Measurements from ENCODE around the gene PARVA. TPM values are rescaled to one million over a fixed set of nuclear protein-coding genes. Genes with fewer than 3 reads are reported as not detected.

PARVA gene
- total RNA-seq, 2 donors from 2014 or later: 32.0 to 33.7 TPM

DNA sequence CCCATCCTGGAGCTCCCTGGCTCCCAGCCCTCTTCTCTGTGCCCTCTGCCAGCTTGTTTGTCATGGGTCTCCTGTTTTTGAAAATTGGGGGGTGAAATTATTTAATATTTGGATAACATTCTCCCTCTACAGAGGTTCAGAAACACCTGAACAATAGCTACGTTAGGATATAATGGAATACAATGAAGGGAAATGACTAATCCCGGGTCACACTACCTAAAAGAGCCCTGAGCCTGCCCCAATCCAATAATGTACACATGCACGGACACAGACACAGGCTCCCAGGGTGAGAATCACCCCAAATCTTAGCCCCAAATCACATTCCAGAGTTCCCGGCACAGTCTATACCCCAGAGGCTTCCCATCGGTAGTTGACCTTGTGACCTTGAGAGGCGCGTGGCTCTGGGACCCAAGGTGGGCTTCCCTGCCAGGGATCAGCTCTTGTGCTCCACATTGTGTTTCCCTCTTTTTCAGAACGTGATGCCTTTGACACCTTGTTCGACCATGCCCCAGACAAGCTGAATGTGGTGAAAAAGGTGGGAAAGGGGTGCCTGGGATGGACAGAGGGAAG, 135.5 kb downstream of the PARVA start:
- Histone ChIP-seq H3K4me1 (no peaks in the 10 kb centered on the region), H3K27ac (no peak overlapping the region), H3K4me3 (no peak overlapping the region), H3K9me3 (no peaks in the 10 kb centered on the region), H3K36me3 (replicated peaks in 1 of 2; ENCODE audit: insufficient read depth in 1 of 2, low read depth in 2 of 2) (peaks cover 0 to 2% of the 10 kb centered on the region in 2 donors), H3K27me3 (no peaks in the 10 kb centered on the region)
- no peak for TF ChIP-seq POLR2A (IDR thresholded peaks at IDR 0.05)
- TF ChIP-seq, protein P1, sequence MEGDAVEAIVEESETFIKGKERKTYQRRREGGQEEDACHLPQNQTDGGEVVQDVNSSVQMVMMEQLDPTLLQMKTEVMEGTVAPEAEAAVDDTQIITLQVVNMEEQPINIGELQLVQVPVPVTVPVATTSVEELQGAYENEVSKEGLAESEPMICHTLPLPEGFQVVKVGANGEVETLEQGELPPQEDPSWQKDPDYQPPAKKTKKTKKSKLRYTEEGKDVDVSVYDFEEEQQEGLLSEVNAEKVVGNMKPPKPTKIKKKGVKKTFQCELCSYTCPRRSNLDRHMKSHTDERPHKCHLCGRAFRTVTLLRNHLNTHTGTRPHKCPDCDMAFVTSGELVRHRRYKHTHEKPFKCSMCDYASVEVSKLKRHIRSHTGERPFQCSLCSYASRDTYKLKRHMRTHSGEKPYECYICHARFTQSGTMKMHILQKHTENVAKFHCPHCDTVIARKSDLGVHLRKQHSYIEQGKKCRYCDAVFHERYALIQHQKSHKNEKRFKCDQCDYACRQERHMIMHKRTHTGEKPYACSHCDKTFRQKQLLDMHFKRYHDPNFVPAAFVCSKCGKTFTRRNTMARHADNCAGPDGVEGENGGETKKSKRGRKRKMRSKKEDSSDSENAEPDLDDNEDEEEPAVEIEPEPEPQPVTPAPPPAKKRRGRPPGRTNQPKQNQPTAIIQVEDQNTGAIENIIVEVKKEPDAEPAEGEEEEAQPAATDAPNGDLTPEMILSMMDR (IDR thresholded peaks at IDR 0.05): no peak
- 69 to 74% methylated on average over 8 to 9 of the region's 9 CpGs for WGBS, 2 donors
- no peak for ATAC-seq
- intact Hi-C loops (cut with DNase I): no loop called here
- no peak for DNase-seq

DNA sequence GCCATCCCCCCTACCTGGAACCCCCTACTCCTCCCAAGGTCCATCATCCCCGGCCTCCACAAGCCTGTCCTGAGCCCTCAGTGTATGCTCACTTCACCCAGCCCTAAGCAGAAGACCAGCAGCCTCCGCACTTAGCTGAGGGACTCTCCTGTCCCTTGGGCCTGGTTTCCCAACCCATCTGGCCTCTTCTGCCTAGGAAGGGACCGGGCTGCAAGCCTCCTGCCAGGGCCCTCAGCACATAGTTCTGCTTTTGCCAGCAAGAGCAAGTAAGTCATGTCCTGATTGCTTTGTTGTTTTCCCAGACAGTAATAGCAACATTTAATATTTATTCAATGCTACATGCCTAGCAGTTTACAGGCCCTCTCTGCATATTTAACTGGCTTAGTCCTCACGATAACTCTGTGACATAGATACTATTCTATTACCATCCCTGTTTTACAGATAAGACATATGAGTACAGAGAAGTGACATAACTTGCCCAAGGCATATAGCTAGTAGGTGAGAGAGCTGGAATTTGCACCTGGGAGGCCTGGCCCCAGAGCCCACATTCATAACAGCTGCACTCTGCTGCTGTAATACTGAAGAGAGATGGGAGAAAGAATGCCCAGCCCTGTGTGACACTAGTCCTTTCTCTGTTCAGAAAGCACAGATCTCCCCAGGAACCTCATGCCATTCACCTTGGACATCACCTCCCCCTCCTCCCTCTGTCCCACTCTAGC, 139.2 kb downstream of the PARVA start:
- DNase-seq (no peak), ATAC-seq (no peak)
- TF ChIP-seq POLR2A (IDR thresholded peaks at IDR 0.05): no peak
- TF ChIP-seq, protein P1 (IDR thresholded peaks at IDR 0.05): no peak
- H3K27ac ChIP-seq: no peak overlapping the region
- peaks cover 0 to 4% of the 10 kb centered on the region in 2 donors for H3K36me3 ChIP-seq (replicated peaks in 1 of 2; ENCODE audit: insufficient read depth in 1 of 2, low read depth in 2 of 2)
- 87 to 96% methylated on average over 4 of the region's 4 CpGs for WGBS, 2 donors
- no peaks in the 10 kb centered on the region for H3K27me3 ChIP-seq
- intact Hi-C loops (cut with DNase I): no loop called here
- no peaks in the 10 kb centered on the region for H3K9me3 ChIP-seq
- no peaks in the 10 kb centered on the region for H3K4me1 ChIP-seq
- H3K4me3 ChIP-seq: no peak overlapping the region

DNA sequence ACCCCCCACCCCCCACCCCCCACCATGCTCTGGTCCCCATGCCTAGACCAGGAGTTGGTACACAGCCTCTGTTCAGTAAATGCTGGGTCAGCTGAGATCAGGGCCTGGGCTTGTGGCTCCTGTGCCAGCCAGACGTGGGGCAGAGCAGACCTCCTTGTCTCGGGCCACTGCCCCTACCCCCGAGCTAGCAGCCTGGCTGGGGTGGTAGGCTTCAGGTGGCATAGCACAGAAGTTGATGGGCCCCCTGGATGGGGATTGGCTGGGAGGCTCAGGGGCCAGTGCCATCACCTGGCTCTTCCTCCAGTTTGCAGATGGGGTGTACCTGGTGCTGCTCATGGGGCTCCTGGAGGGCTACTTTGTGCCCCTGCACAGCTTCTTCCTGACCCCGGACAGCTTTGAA, 139.9 kb downstream of the PARVA start:
- DNase-seq (no peak), ATAC-seq (no peak)
- 100% methylated on average over 3 to 4 of the region's 4 CpGs for WGBS, 2 donors
- Histone ChIP-seq H3K27ac (no peak overlapping the region), H3K4me1 (no peaks in the 10 kb centered on the region), H3K36me3 (replicated peaks in 1 of 2; ENCODE audit: insufficient read depth in 1 of 2, low read depth in 2 of 2) (peaks cover 0 to 4% of the 10 kb centered on the region in 2 donors), H3K27me3 (no peaks in the 10 kb centered on the region), H3K4me3 (no peak overlapping the region), H3K9me3 (no peaks in the 10 kb centered on the region)
- TF ChIP-seq, protein P1 (IDR thresholded peaks at IDR 0.05): no peak
- TF ChIP-seq POLR2A (IDR thresholded peaks at IDR 0.05): no peak
- intact Hi-C loops (cut with DNase I): no loop called here

DNA sequence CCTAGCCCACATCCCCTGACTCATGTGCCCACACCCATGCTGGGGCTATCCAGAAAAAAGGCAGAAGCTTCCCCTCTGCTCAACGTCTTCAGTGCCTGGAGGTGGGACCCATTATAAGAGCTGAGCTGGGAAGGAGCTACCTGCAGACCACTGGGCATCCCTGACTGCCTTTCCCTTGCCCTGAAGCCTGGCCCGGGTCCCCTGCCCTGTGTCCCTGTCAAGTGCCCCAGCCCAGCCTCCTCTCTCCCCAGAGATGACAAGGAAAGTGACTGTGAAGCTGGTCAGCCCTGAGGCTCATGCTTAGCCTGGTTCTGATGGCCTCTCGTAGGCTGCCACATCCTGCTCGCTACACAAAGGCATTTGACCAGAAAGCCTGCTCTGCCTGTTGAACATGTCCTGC, 140.4 kb downstream of the PARVA start:
- 93 to 95% methylated on average over 3 to 4 of the region's 4 CpGs for WGBS, 2 donors
- H3K9me3 ChIP-seq: no peaks in the 10 kb centered on the region
- intact Hi-C loops (cut with DNase I): no loop called here
- no peaks in the 10 kb centered on the region for H3K27me3 ChIP-seq
- TF ChIP-seq, protein P1 (IDR thresholded peaks at IDR 0.05): no peak
- no peak for TF ChIP-seq POLR2A (IDR thresholded peaks at IDR 0.05)
- DNase-seq (no peak), ATAC-seq (no peak)
- H3K4me1 ChIP-seq: no peaks in the 10 kb centered on the region
- H3K36me3 ChIP-seq (replicated peaks in 1 of 2; ENCODE audit: insufficient read depth in 1 of 2, low read depth in 2 of 2): peaks cover 0 to 4% of the 10 kb centered on the region in 2 donors
- no peak overlapping the region for H3K4me3 ChIP-seq
- H3K27ac ChIP-seq: no peak overlapping the region

Measured in body of pancreas (tissue), 4 donors.